TTC549 (cell line): ENCODE results near the gene SCYL3.
"Not testable (repeated sequence)": the region's sequence is repeated elsewhere in the genome, so short reads cannot be mapped to it uniquely, and the experiment has no call there.

Experiments used
- FAIRE-seq: peaks from 2 replicates; lab custom pipeline; 2012; peaks lifted over from hg19 to GRCh38; lab: Jason Lieb, UNC

The SCYL3 gene

GRCh38 chr1:169869426-169869825, 24.3 kb downstream of the SCYL3 start:
- no peak for FAIRE-seq

GRCh38 chr1:169868978-169869377, 24.7 kb downstream of the SCYL3 start:
- no peak for FAIRE-seq

- no peak for FAIRE-seq
Observed at GRCh38 chr1:169867012-169867675, 26.6 kb downstream of the SCYL3 start.

GRCh38 chr1:169866577-169866976, 27.1 kb downstream of the SCYL3 start:
- FAIRE-seq: peak; percentile 19

- FAIRE-seq: not testable (repeated sequence)
Observed at GRCh38 chr1:169864531-169864930, 29.2 kb downstream of the SCYL3 start.

GRCh38 chr1:169860750-169861149, 32.9 kb downstream of the SCYL3 start:
- FAIRE-seq: no peak

- FAIRE-seq: no peak
Observed at GRCh38 chr1:169860187-169860586, 33.5 kb downstream of the SCYL3 start.

- FAIRE-seq: no peak
Observed at GRCh38 chr1:169859001-169859400, 34.7 kb downstream of the SCYL3 start.

- no peak for FAIRE-seq
Observed at GRCh38 chr1:169858467-169858866, 35.2 kb downstream of the SCYL3 start.

- no peak for FAIRE-seq
Observed at GRCh38 chr1:169853341-169853740, 40.4 kb downstream of the SCYL3 start.

- FAIRE-seq: no peak
Observed at GRCh38 chr1:169849346-169850022, 44.2 kb downstream of the SCYL3 start.

- FAIRE-seq: no peak
Observed at GRCh38 chr1:169848456-169848855, 45.2 kb downstream of the SCYL3 start.

GRCh38 chr1:169844941-169845608, 48.6 kb downstream of the SCYL3 start:
- FAIRE-seq: no peak

GRCh38 chr1:169838942-169839341, 54.8 kb downstream of the SCYL3 start:
- FAIRE-seq: no peak

GRCh38 chr1:169836198-169836597, 57.5 kb downstream of the SCYL3 start:
- no peak for FAIRE-seq

- no peak for FAIRE-seq
Observed at GRCh38 chr1:169835647-169836046, 58.0 kb downstream of the SCYL3 start.

GRCh38 chr1:169834869-169835268, 58.8 kb downstream of the SCYL3 start:
- FAIRE-seq: no peak

GRCh38 chr1:169833179-169833901, 60.4 kb downstream of the SCYL3 start:
- no peak for FAIRE-seq

GRCh38 chr1:169829671-169830070, 64.0 kb downstream of the SCYL3 start:
- FAIRE-seq: peak; percentile 77

- no peak for FAIRE-seq
Observed at GRCh38 chr1:169824153-169824552, 69.5 kb downstream of the SCYL3 start.

GRCh38 chr1:169821500-169821899, 72.2 kb downstream of the SCYL3 start:
- no peak for FAIRE-seq

GRCh38 chr1:169816617-169817016, 77.1 kb downstream of the SCYL3 start:
- no peak for FAIRE-seq

GRCh38 chr1:169814265-169814664, 79.4 kb downstream of the SCYL3 start:
- FAIRE-seq: no peak
